CD14-positive monocyte (primary cell): Measurements from ENCODE around the gene SLC38A6. TPM values are rescaled to one million over a fixed set of nuclear protein-coding genes. Genes with fewer than 3 reads are reported as not detected.

Source experiments
- DNase-seq, 3 donors: peaks; one replicate each; pipeline ENCODE4 v3.0.0-alpha.2; 2011 to 2022
- H2AFZ ChIP-seq: 2 replicates; pipeline ENCODE4 v1.6.0; 2012; ENCODE audit warnings: mild to moderate bottlenecking, low read depth, low read length, inconsistent platforms; ENCODE audit not compliant: insufficient read depth, poor library complexity, severe bottlenecking
- H3K27ac ChIP-seq, 2 donors: 1 replicate in 1 of 2; 2 replicates in 1 of 2; pipeline ENCODE4 v1.5.1; 2012 to 2013; ENCODE audit warnings: low read length in 2 of 2, control low read depth in 1 of 2, inconsistent platforms in 1 of 2, low read depth in 1 of 2, mild to moderate bottlenecking in 1 of 2
- H3K27me3 ChIP-seq, 2 donors: one replicate each; pipeline versions ENCODE4 v1.6.0 to v1.6.1; 2011 to 2013; ENCODE audit warnings: low read length in 2 of 2; ENCODE audit not compliant: control insufficient read depth in 2 of 2, insufficient read depth in 2 of 2
- H3K36me3 ChIP-seq, 2 donors: replicated peaks in 1 of 2; 1 replicate in 1 of 2; 2 replicates in 1 of 2; pipeline versions ENCODE4 v1.5.1 to v1.6.1; 2012 to 2013; ENCODE audit warnings: low read length in 2 of 2, control low read depth in 1 of 2, inconsistent platforms in 1 of 2, mild to moderate bottlenecking in 1 of 2; ENCODE audit not compliant: insufficient read depth in 2 of 2, control insufficient read depth in 1 of 2
- H3K4me1 ChIP-seq, 2 donors: 1 replicate in 1 of 2; 2 replicates in 1 of 2; pipeline versions ENCODE4 v1.5.1 to v1.6.1; 2012 to 2013; ENCODE audit warnings: low read length in 2 of 2, control low read depth in 1 of 2, inconsistent platforms in 1 of 2, mild to moderate bottlenecking in 1 of 2, moderate library complexity in 1 of 2; ENCODE audit not compliant: insufficient read depth in 2 of 2, control insufficient read depth in 1 of 2
- H3K4me2 ChIP-seq: replicated peaks from 2 replicates; pipeline ENCODE3; 2012; ENCODE audit warnings: low read length, moderate library complexity, mild to moderate bottlenecking; ENCODE audit not compliant: poor library complexity, severe bottlenecking; ENCODE audit errors: extremely low read depth
- H3K4me3 ChIP-seq, 3 experiments: fragments of 200-600 bp in 1 of 3; sonication (generic) in 1 of 3; replicated peaks in 1 of 3; 1 replicate in 2 of 3; 2 replicates in 1 of 3; pipeline ENCODE4 v1.5.1; 2011 to 2013; ENCODE audit warnings: low read length in 3 of 3, mild to moderate bottlenecking in 3 of 3, control low read depth in 2 of 3, low read depth in 2 of 3, inconsistent platforms in 1 of 3, moderate library complexity in 1 of 3
- H3K79me2 ChIP-seq: 2 replicates; pipeline ENCODE4 v1.6.0; 2012; ENCODE audit warnings: mild to moderate bottlenecking, control low read depth, inconsistent platforms, low read length, moderate library complexity; ENCODE audit not compliant: insufficient read depth
- H3K9ac ChIP-seq: 2 replicates; pipeline ENCODE4 v1.6.0; 2017; ENCODE audit warnings: low read length, mild to moderate bottlenecking; ENCODE audit not compliant: insufficient read depth, poor library complexity, severe bottlenecking
- H3K9me3 ChIP-seq, 2 donors: replicated peaks in 1 of 2; 1 replicate in 1 of 2; 2 replicates in 1 of 2; pipeline versions ENCODE4 v1.5.1 to v1.6.1; 2012 to 2013; ENCODE audit warnings: low read length in 2 of 2, control low read depth in 1 of 2; ENCODE audit not compliant: control insufficient read depth in 1 of 2, insufficient read depth in 1 of 2
- H4K20me1 ChIP-seq: 2 replicates; pipeline ENCODE4 v1.6.0; 2012; ENCODE audit warnings: mild to moderate bottlenecking, low read length, control low read depth, moderate library complexity; ENCODE audit not compliant: insufficient read depth
- H3K27ac Mint-ChIP-seq, 7 donors: one replicate each; pipeline ENCODE4 v1.8.0; 2020; ENCODE audit warnings: mild to moderate bottlenecking in 7 of 7, mixed read lengths in 7 of 7, moderate library complexity in 6 of 7, inconsistent platforms in 2 of 7
- H3K27me3 Mint-ChIP-seq, 3 donors: one replicate each; pipeline ENCODE4 v1.8.0; 2021 to 2022; ENCODE audit warnings: low read depth in 3 of 3, mild to moderate bottlenecking in 3 of 3, mixed read lengths in 3 of 3, moderate library complexity in 3 of 3, inconsistent platforms in 1 of 3
- H3K36me3 Mint-ChIP-seq, 2 donors: one replicate each; pipeline ENCODE4 v1.8.0; 2020; ENCODE audit warnings: mixed read lengths in 2 of 2, inconsistent platforms in 1 of 2, mild to moderate bottlenecking in 1 of 2
- H3K4me1 Mint-ChIP-seq: one replicate; pipeline ENCODE4 v1.8.0; 2020; ENCODE audit warnings: mild to moderate bottlenecking, mixed read lengths
- H3K4me3 Mint-ChIP-seq, 2 donors: one replicate each; pipeline ENCODE4 v1.8.0; 2020; ENCODE audit warnings: mild to moderate bottlenecking in 2 of 2, mixed read lengths in 2 of 2, moderate library complexity in 1 of 2
- H3K9me3 Mint-ChIP-seq, 7 donors: one replicate each; pipeline ENCODE4 v1.8.0; 2020 to 2022; ENCODE audit warnings: mixed read lengths in 7 of 7, mild to moderate bottlenecking in 6 of 7, moderate library complexity in 6 of 7, inconsistent platforms in 2 of 7
- WGBS: methylation state at CpG from one replicate; pipeline ENCODE4 v1.1.5; 2013; ENCODE audit warnings: missing lambda C conversion rate; ENCODE audit not compliant: insufficient coverage; 5-methylcytosine and 5-hydroxymethylcytosine counted together
- intact Hi-C, 2 donors: fragments of 100-400 bp; cut with micrococcal nuclease; formaldehyde crosslinking; loops; one replicate each; pipeline versions ENCODE4 v1.15.0 to v1.15.1; 2023
- polyA plus RNA-seq, 3 donors: library from polyadenylated mRNA; depleted of rRNA in 1 of 3; unstranded in 2 of 3; stranded (reverse) in 1 of 3; fragments of 300-500 nt in 2 of 3; fragments of >200 nt in 1 of 3; fragmentation: Illumina TruSeq in 2 of 3; gene quantifications; 1 replicate in 2 of 3; 2 replicates in 1 of 3; pipeline ENCODE4 v1.2.3, GENCODE V29; 2012 to 2021
- TF ChIP-seq, protein P1 (sequence below): fragments of 200-600 bp; IDR thresholded peaks from one replicate; pipeline ENCODE4 v1.8.0; 2022; ENCODE audit warnings: antibody characterized with exemption, mild to moderate bottlenecking

The SLC38A6 gene
- polyA plus RNA-seq, 3 donors: 10.3 to 15.9 (median 14.0) TPM

DNA sequence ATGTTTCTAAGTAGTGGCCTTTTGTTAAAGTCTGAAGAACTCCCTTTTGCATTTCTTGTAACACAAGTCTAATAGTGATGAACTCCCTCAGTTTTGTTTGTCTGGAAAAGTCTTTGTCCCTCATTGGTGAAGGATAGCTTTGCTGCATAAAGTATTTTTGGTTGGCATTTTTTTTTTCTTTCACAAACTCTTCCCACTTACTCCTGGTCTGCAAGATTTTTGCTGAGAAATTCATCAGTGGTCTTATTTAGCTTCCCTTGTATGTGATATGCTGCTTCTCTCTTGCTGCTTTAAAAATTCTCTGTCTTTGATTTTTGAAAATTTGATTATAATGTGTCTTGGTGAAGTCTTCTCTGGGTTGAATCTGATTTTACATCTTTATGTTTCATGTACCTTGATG, 22.9 kb upstream of the SLC38A6 start:
- Mint-ChIP-seq H3K36me3 (peaks cover 3 to 23% of the 10 kb centered on the region in 2 donors), H3K4me1 (peaks cover 7% of the 10 kb centered on the region), H3K4me3 (no peak overlapping the region), H3K27me3 (peaks cover 0 to 2% (median 0%) of the 10 kb centered on the region in 3 donors), H3K9me3 (peaks cover 28 to 48% (median 41%) of the 10 kb centered on the region in 7 donors), H3K27ac (no peak overlapping the region)
- no peak overlapping the region for H3K4me3 ChIP-seq
- H3K27me3 ChIP-seq: no peaks in the 10 kb centered on the region
- TF ChIP-seq, protein P1, sequence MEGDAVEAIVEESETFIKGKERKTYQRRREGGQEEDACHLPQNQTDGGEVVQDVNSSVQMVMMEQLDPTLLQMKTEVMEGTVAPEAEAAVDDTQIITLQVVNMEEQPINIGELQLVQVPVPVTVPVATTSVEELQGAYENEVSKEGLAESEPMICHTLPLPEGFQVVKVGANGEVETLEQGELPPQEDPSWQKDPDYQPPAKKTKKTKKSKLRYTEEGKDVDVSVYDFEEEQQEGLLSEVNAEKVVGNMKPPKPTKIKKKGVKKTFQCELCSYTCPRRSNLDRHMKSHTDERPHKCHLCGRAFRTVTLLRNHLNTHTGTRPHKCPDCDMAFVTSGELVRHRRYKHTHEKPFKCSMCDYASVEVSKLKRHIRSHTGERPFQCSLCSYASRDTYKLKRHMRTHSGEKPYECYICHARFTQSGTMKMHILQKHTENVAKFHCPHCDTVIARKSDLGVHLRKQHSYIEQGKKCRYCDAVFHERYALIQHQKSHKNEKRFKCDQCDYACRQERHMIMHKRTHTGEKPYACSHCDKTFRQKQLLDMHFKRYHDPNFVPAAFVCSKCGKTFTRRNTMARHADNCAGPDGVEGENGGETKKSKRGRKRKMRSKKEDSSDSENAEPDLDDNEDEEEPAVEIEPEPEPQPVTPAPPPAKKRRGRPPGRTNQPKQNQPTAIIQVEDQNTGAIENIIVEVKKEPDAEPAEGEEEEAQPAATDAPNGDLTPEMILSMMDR: no peak
- H3K4me1 ChIP-seq: no peaks in the 10 kb centered on the region
- H3K9ac ChIP-seq: no peak overlapping the region
- intact Hi-C loops: no loop called here
- H3K27ac ChIP-seq: no peak overlapping the region
- no peaks in the 10 kb centered on the region for H3K36me3 ChIP-seq
- H2AFZ ChIP-seq: no peak overlapping the region
- no peaks in the 10 kb centered on the region for H3K79me2 ChIP-seq
- no peak overlapping the region for H3K4me2 ChIP-seq
- DNase-seq: no peak
- peaks cover 22 to 30% of the 10 kb centered on the region in 2 donors for H3K9me3 ChIP-seq
- no peaks in the 10 kb centered on the region for H4K20me1 ChIP-seq

DNA sequence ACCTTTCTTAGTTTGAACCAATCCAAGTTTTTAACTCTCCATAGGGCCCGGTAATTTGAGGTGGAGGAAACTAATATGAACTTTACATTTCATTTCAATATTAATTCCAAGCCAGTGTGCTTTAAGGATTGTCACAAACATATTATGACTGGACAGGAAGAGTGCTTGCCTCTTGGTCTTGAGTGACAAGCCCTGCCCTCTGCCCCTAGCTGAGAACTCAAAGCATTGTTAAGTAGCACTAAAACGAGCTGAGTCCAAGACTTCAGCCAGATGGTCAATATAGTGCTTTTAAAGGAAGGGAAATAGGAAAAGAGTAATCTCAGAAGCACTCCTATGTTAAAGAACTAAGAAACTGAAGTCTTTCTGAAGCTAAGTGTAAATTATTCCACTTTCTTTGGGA, 17.3 kb upstream of the SLC38A6 start:
- no peak overlapping the region for H3K4me2 ChIP-seq
- H3K27ac Mint-ChIP-seq: no peak overlapping the region

More for the DNA sequence above, 17.3 kb upstream of the SLC38A6 start:
- no peak overlapping the region for H2AFZ ChIP-seq
- TF ChIP-seq, protein P1: no peak
- no peaks in the 10 kb centered on the region for H3K4me1 Mint-ChIP-seq
- no peaks in the 10 kb centered on the region for H3K79me2 ChIP-seq
- H3K9ac ChIP-seq: no peak overlapping the region
- peaks cover 0 to 2% (median 2%) of the 10 kb centered on the region in 3 donors for H3K27me3 Mint-ChIP-seq
- H3K9me3 Mint-ChIP-seq: peaks cover 7 to 17% (median 11%) of the 10 kb centered on the region in 7 donors
- H3K4me3 ChIP-seq: no peak overlapping the region
- intact Hi-C loops: no loop called here
- H3K4me1 ChIP-seq: no peaks in the 10 kb centered on the region
- no peaks in the 10 kb centered on the region for H3K27me3 ChIP-seq
- H4K20me1 ChIP-seq: no peaks in the 10 kb centered on the region
- peaks cover 6 to 8% of the 10 kb centered on the region in 2 donors for H3K9me3 ChIP-seq
- WGBS: 67% methylated on average over 1 of the region's 2 CpGs
- H3K36me3 ChIP-seq: no peaks in the 10 kb centered on the region
- DNase-seq: no peak
- H3K36me3 Mint-ChIP-seq: peaks cover 2 to 10% of the 10 kb centered on the region in 2 donors
- no peak overlapping the region for H3K4me3 Mint-ChIP-seq
- no peak overlapping the region for H3K27ac ChIP-seq
